ENCODE results near the gene CLMP. TPM values are rescaled to one million over a fixed set of nuclear protein-coding genes. Genes with fewer than 3 reads are reported as not detected.

Gene CLMP
- total RNA-seq, 2 experiments from 2014 or later, result 0.06 to 0.19 TPM

DNA sequence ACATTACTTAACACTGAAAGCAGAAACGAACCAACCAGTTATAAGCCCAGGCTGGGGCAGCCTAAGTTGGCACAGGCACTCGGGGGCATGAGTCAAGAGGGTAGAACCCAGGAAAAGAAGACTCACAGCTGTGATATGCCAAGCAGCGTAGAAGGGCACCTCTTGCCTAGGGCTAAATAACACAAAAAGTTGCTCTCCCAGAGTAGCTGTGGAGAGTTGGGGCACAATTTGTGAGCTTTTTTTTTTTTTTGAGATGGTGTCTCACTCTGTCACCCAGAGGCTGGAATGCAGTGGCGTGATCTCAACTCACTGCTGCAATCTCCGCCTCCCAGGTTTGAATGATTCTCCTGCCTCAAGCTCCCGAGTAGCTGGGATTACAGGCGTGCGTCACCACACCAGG, 8.8 kb downstream of the CLMP start:
- DNase-seq, result no peak
- H3K36me3 Mint-ChIP-seq (ENCODE audit: low read depth), result no peaks in the 10 kb centered on the region
- ATAC-seq (ENCODE audit: poor library complexity), result no peak
- H3K4me1 Mint-ChIP-seq (ENCODE audit: low read depth), result no peaks in the 10 kb centered on the region
- Histone ChIP-seq H3K4me1 (ENCODE audit: insufficient read depth, low read length) (no peaks in the 10 kb centered on the region), H3K9me3 (ENCODE audit: control insufficient read depth in 1 of 2, insufficient read depth in 1 of 2, low read length in 2 of 2) (no peaks in the 10 kb centered on the region), H3K27me3 (ENCODE audit: control insufficient read depth in 1 of 2, insufficient read depth in 2 of 2, low read length in 2 of 2) (peaks cover 19 to 41% of the 10 kb centered on the region in 2 experiments), H3K27ac (ENCODE audit: low read depth in 1 of 2, low read length in 2 of 2) (no peak overlapping the region), H3K4me3 (ENCODE audit: low read length) (no peak overlapping the region), H3K36me3 (ENCODE audit: insufficient read depth, low read length) (no peaks in the 10 kb centered on the region)
- H3K27me3 Mint-ChIP-seq, result peaks cover 58% of the 10 kb centered on the region
- no peaks in the 10 kb centered on the region for H3K9me3 Mint-ChIP-seq
- intact Hi-C loops (cut with DNase I, micrococcal nuclease), result no loop called here
- CTCF ChIA-PET, result no interaction called here
- no peak overlapping the region for H3K4me3 Mint-ChIP-seq
- no peak for TF ChIP-seq CTCF (IDR thresholded peaks at IDR 0.05)
- POLR2A ChIA-PET, result no interaction called here
- no peak overlapping the region for H3K27ac Mint-ChIP-seq

- TF ChIP-seq CTCF (IDR thresholded peaks at IDR 0.05), result no peak
- POLR2A ChIA-PET, result no interaction called here
- Histone ChIP-seq H3K4me1 (ENCODE audit: insufficient read depth, low read length) (no peaks in the 10 kb centered on the region), H3K4me3 (ENCODE audit: low read length) (no peak overlapping the region), H3K27ac (ENCODE audit: low read depth in 1 of 2, low read length in 2 of 2) (no peak overlapping the region), H3K9me3 (ENCODE audit: control insufficient read depth in 1 of 2, insufficient read depth in 1 of 2, low read length in 2 of 2) (no peaks in the 10 kb centered on the region), H3K27me3 (ENCODE audit: control insufficient read depth in 1 of 2, insufficient read depth in 2 of 2, low read length in 2 of 2) (peaks cover 18 to 41% of the 10 kb centered on the region in 2 experiments), H3K36me3 (ENCODE audit: insufficient read depth, low read length) (no peaks in the 10 kb centered on the region)
- no peak for ATAC-seq (ENCODE audit: poor library complexity)
- H3K4me3 Mint-ChIP-seq, result no peak overlapping the region
- CTCF ChIA-PET, result no interaction called here
- H3K9me3 Mint-ChIP-seq, result no peaks in the 10 kb centered on the region
- no peak for DNase-seq
- H3K4me1 Mint-ChIP-seq (ENCODE audit: low read depth), result no peaks in the 10 kb centered on the region
- no peak overlapping the region for H3K27ac Mint-ChIP-seq
- intact Hi-C loops (cut with DNase I, micrococcal nuclease), result no loop called here
- H3K27me3 Mint-ChIP-seq, result peaks cover 53% of the 10 kb centered on the region
- H3K36me3 Mint-ChIP-seq (ENCODE audit: low read depth), result no peaks in the 10 kb centered on the region
Observed at GRCh38 chr11:123185326-123185725, 9.7 kb downstream of the CLMP start.

GRCh38 chr11:123184531-123184930, 10.5 kb downstream of the CLMP start:
- intact Hi-C loops (cut with DNase I, micrococcal nuclease), result loop anchor here in 1 of 2 experiments (5.0 kb wide), 1 partner anchor 52 kb away; no protein-coding TSS in a partner anchor
- H3K27ac Mint-ChIP-seq, result no peak overlapping the region
- H3K27me3 Mint-ChIP-seq, result peaks cover 49% of the 10 kb centered on the region
- Histone ChIP-seq H3K9me3 (ENCODE audit: control insufficient read depth in 1 of 2, insufficient read depth in 1 of 2, low read length in 2 of 2) (no peaks in the 10 kb centered on the region), H3K4me1 (ENCODE audit: insufficient read depth, low read length) (no peaks in the 10 kb centered on the region), H3K4me3 (ENCODE audit: low read length) (no peak overlapping the region), H3K36me3 (ENCODE audit: insufficient read depth, low read length) (no peaks in the 10 kb centered on the region), H3K27me3 (ENCODE audit: control insufficient read depth in 1 of 2, insufficient read depth in 2 of 2, low read length in 2 of 2) (peaks cover 12 to 33% of the 10 kb centered on the region in 2 experiments), H3K27ac (ENCODE audit: low read depth in 1 of 2, low read length in 2 of 2) (no peak overlapping the region)
- DNase-seq (no peak), ATAC-seq (ENCODE audit: poor library complexity) (no peak)
- TF ChIP-seq CTCF (IDR thresholded peaks at IDR 0.05), result no peak
- CTCF ChIA-PET, result no interaction called here
- no peaks in the 10 kb centered on the region for H3K36me3 Mint-ChIP-seq (ENCODE audit: low read depth)
- no peak overlapping the region for H3K4me3 Mint-ChIP-seq
- H3K4me1 Mint-ChIP-seq (ENCODE audit: low read depth), result no peaks in the 10 kb centered on the region
- POLR2A ChIA-PET, result no interaction called here
- no peaks in the 10 kb centered on the region for H3K9me3 Mint-ChIP-seq
